ENCODE results near the gene RAPGEF4. TPM values are rescaled to one million over a fixed set of nuclear protein-coding genes. Genes with fewer than 3 reads are reported as not detected.
"Not testable (repeated sequence)": the region's sequence is repeated elsewhere in the genome, so short reads cannot be mapped to it uniquely, and the experiment has no call there.

RAPGEF4 gene
- total RNA-seq, 2 experiments from 2014 or later: 0.33 to 0.72 TPM

GRCh38 chr2:173087793-173088496, 352.3 kb downstream of the RAPGEF4 start:
- Mint-ChIP-seq H3K4me3 (no peak overlapping the region), H3K27me3 (peaks cover 43% of the 10 kb centered on the region), H3K27ac (no peak overlapping the region), H3K9me3 (no peaks in the 10 kb centered on the region), H3K36me3 (no peaks in the 10 kb centered on the region), H3K4me1 (no peaks in the 10 kb centered on the region)
- no peak for DNase-seq

- Mint-ChIP-seq H3K27ac (no peak overlapping the region), H3K4me1 (no peaks in the 10 kb centered on the region), H3K4me3 (no peak overlapping the region), H3K9me3 (no peaks in the 10 kb centered on the region), H3K27me3 (peaks cover 36% of the 10 kb centered on the region), H3K36me3 (no peaks in the 10 kb centered on the region)
- DNase-seq: no peak
Measured at GRCh38 chr2:173090276-173090877, 354.7 kb downstream of the RAPGEF4 start.

DNA sequence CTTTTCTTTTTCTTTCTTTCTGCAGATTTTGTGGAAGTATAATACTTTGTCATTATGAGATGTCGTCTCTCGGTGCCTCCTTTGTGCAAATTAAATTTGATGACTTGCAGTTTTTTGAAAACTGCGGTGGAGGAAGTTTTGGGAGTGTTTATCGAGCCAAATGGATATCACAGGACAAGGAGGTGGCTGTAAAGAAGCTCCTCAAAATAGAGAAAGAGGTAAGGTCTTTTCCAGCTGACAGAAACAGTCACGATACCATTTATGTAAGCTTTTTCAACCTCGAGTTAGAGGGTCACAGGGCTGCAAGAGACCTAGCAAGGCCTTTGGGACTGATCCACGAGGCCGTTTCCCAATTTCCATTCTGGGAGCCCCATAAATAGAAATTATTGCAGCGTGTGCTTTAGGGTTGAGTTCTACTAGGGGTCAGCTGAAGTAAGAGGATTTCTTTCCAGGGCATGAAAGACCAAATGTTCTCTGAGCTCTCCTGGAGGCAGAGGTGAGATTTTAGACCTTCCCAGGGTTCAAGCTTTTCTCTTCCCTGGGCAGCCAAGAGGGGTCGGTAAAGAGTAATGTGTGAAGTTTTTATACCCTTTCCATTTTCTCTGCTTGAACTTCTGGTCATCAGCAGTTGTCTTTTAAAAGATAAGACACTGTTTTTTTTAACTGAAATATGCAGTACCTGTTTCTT, 355.5 kb downstream of the RAPGEF4 start:
- Mint-ChIP-seq H3K36me3 (no peaks in the 10 kb centered on the region), H3K27me3 (peaks cover 39% of the 10 kb centered on the region), H3K4me1 (no peaks in the 10 kb centered on the region), H3K27ac (no peak overlapping the region), H3K4me3 (no peak overlapping the region), H3K9me3 (no peaks in the 10 kb centered on the region)
- no peak for DNase-seq

GRCh38 chr2:173091910-173092309, 356.3 kb downstream of the RAPGEF4 start:
- DNase-seq: no peak
- peaks cover 35% of the 10 kb centered on the region for H3K27me3 Mint-ChIP-seq
- no peaks in the 10 kb centered on the region for H3K9me3 Mint-ChIP-seq
- H3K36me3 Mint-ChIP-seq: no peaks in the 10 kb centered on the region
- no peak overlapping the region for H3K27ac Mint-ChIP-seq
- H3K4me1 Mint-ChIP-seq: no peaks in the 10 kb centered on the region
- H3K4me3 Mint-ChIP-seq: no peak overlapping the region

GRCh38 chr2:173092844-173093402, 357.3 kb downstream of the RAPGEF4 start:
- no peak for DNase-seq
- Mint-ChIP-seq H3K27me3 (peaks cover 29% of the 10 kb centered on the region), H3K4me3 (no peak overlapping the region), H3K4me1 (no peaks in the 10 kb centered on the region), H3K36me3 (no peaks in the 10 kb centered on the region), H3K9me3 (no peaks in the 10 kb centered on the region), H3K27ac (no peak overlapping the region)

GRCh38 chr2:173093617-173094016, 358.0 kb downstream of the RAPGEF4 start:
- H3K4me1 Mint-ChIP-seq, H3K36me3 Mint-ChIP-seq, DNase-seq, H3K4me3 Mint-ChIP-seq, H3K9me3 Mint-ChIP-seq, H3K27ac Mint-ChIP-seq: not testable (repeated sequence)
- H3K27me3 Mint-ChIP-seq: peaks cover 29% of the 10 kb centered on the region

- Mint-ChIP-seq H3K4me1 (no peaks in the 10 kb centered on the region), H3K36me3 (no peaks in the 10 kb centered on the region), H3K9me3 (no peaks in the 10 kb centered on the region), H3K27me3 (peaks cover 26% of the 10 kb centered on the region), H3K4me3 (no peak overlapping the region), H3K27ac (no peak overlapping the region)
- DNase-seq: no peak
Measured at GRCh38 chr2:173094731-173095130, 359.1 kb downstream of the RAPGEF4 start.

GRCh38 chr2:173095356-173095755, 359.7 kb downstream of the RAPGEF4 start:
- Mint-ChIP-seq H3K27ac (no peak overlapping the region), H3K9me3 (no peaks in the 10 kb centered on the region), H3K4me3 (no peak overlapping the region), H3K27me3 (peaks cover 23% of the 10 kb centered on the region), H3K4me1 (no peaks in the 10 kb centered on the region), H3K36me3 (no peaks in the 10 kb centered on the region)
- no peak for DNase-seq

DNA sequence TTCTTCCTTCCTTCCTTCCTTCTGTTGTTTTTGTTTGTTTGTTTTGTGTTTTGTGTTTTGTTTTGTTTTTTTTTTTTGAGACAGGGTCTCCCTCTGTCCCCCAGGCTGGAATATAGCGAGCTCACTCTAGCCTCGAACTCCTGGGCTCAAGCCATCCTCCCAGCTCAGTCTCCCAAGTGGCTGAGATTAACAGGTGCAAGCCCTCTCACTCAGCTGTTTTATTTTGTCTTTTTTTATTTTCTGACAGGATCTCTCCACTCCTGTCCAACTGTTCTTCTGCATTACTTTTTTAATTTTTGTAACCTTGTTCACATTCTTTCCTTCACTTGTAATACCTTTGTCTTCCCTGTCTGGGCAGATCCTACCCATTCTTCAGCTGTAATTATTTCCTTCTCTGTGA, 363.6 kb downstream of the RAPGEF4 start:
- Mint-ChIP-seq H3K4me1 (peaks cover 10% of the 10 kb centered on the region), H3K9me3 (no peaks in the 10 kb centered on the region), H3K27ac (no peak overlapping the region), H3K27me3 (peaks cover 11% of the 10 kb centered on the region), H3K36me3 (no peaks in the 10 kb centered on the region), H3K4me3 (no peak overlapping the region)
- DNase-seq: no peak

- Mint-ChIP-seq H3K4me3 (no peak overlapping the region), H3K27me3 (peaks cover 7% of the 10 kb centered on the region), H3K27ac (no peak overlapping the region), H3K4me1 (peaks cover 10% of the 10 kb centered on the region), H3K36me3 (no peaks in the 10 kb centered on the region), H3K9me3 (no peaks in the 10 kb centered on the region)
- DNase-seq: no peak
Measured at GRCh38 chr2:173099804-173100203, 364.2 kb downstream of the RAPGEF4 start.

DNA sequence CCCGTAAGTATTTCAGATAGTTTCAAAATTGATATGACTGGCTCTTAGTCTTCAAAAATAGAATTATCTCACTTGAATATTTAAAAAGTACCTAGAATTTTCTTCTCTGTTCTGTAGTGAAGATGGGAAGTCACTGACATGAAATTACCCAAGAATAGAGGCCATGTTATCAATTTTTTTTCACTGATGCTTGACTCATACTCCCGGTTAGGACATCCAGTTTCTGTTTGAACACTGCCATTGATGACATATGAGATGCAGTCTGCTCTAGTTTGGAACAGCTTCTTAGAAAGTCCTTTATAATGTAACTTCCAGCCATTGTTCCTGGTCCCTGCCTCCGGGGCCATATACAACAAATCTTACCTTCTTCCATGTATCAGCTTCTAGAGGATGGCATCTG, 366.0 kb downstream of the RAPGEF4 start:
- Mint-ChIP-seq H3K4me1 (peaks cover 10% of the 10 kb centered on the region), H3K4me3 (no peak overlapping the region), H3K27me3 (peaks cover 6% of the 10 kb centered on the region), H3K36me3 (no peaks in the 10 kb centered on the region), H3K27ac (no peak overlapping the region), H3K9me3 (no peaks in the 10 kb centered on the region)
- no peak for DNase-seq

Other genes with a start within 250 kb of the RAPGEF4 start
- 10 to 100 TPM; 42.2 to 46.6 TPM for gene PDK1, start 179.8 kb upstream of the RAPGEF4 start, total RNA-seq

All from activated naive CD8-positive, alpha-beta T cell treated with anti-CD3 and anti-CD28 coated beads for 36 hours (primary cell).